Caco-2 (cell line): ENCODE measurements around the gene DIPK2A. TPM values are rescaled to one million over a fixed set of nuclear protein-coding genes. Genes with fewer than 3 reads are reported as not detected.

Experiments used
- BruUV-seq: library from RNA; stranded (reverse); fragments of 400-500 nt; replicated peaks from 2 replicates; lab custom pipeline; 2021; lab: Mats Ljungman, UMichigan
- CTCF ChIA-PET: fragments of 300-600 bp; sonication (Branson Sonifier 250); formaldehyde crosslinking; loops from one replicate; lab custom pipeline; 2022; ENCODE audit warnings: antibody characterized with exemption; lab: Charles Lee
- POLR2A ChIA-PET: fragments of 300-600 bp; sonication (Branson Sonifier 250); formaldehyde crosslinking; loops from one replicate; lab custom pipeline; 2022; ENCODE audit warnings: antibody characterized with exemption; lab: Charles Lee
- DNase-seq, 2 experiments: peaks; one replicate each; pipeline versions ENCODE4 v3.0.0 to v3.0.0-alpha.2; 2020 to 2022
- H3K27me3 ChIP-seq: replicated peaks from 2 replicates; pipeline ENCODE4 v1.6.0; 2011; ENCODE audit warnings: low read length; ENCODE audit not compliant: control insufficient read depth, insufficient read depth
- H3K36me3 ChIP-seq: 2 replicates; pipeline ENCODE4 v1.5.1; 2011; ENCODE audit warnings: low read length; ENCODE audit not compliant: control insufficient read depth, insufficient read depth
- H3K4me1 ChIP-seq: fragments of 250-450 bp; sonication (Bioruptor Pico); 2 replicates; pipeline ENCODE4 v1.5.1; 2020; ENCODE audit warnings: mild to moderate bottlenecking
- H3K4me3 ChIP-seq: 2 replicates; pipeline ENCODE4 v1.5.1; 2011; ENCODE audit warnings: low read depth, mild to moderate bottlenecking, control low read depth, low read length
- H3K9me3 ChIP-seq: fragments of 250-450 bp; sonication (Bioruptor Pico); 2 replicates; pipeline ENCODE4 v1.5.1; 2020; ENCODE audit warnings: mild to moderate bottlenecking, moderate library complexity
- H3K27ac Mint-ChIP-seq: one replicate; pipeline ENCODE4 v1.8.0; 2022; ENCODE audit warnings: mixed read lengths; ENCODE audit not compliant: unreplicated experiment
- H3K27me3 Mint-ChIP-seq: one replicate; pipeline ENCODE4 v1.8.0; 2022; ENCODE audit warnings: mixed read lengths; ENCODE audit not compliant: insufficient read depth, unreplicated experiment
- H3K36me3 Mint-ChIP-seq: one replicate; pipeline ENCODE4 v1.8.0; 2022; ENCODE audit warnings: mild to moderate bottlenecking, mixed read lengths; ENCODE audit not compliant: insufficient read depth, unreplicated experiment
- H3K4me1 Mint-ChIP-seq: one replicate; pipeline ENCODE4 v1.8.0; 2022; ENCODE audit warnings: low read depth, mixed read lengths; ENCODE audit not compliant: unreplicated experiment
- H3K4me3 Mint-ChIP-seq: one replicate; pipeline ENCODE4 v1.8.0; 2022; ENCODE audit warnings: mild to moderate bottlenecking, moderate library complexity, mixed read lengths; ENCODE audit not compliant: unreplicated experiment
- H3K9me3 Mint-ChIP-seq: one replicate; pipeline ENCODE4 v1.8.0; 2022; ENCODE audit warnings: mixed read lengths; ENCODE audit not compliant: unreplicated experiment
- intact Hi-C: fragments of 100-400 bp; cut with micrococcal nuclease; formaldehyde crosslinking; loops from one replicate; pipeline ENCODE4 v1.10.0; 2022; ENCODE audit not compliant: unreplicated experiment
- total RNA-seq: library from RNA; stranded (reverse); gene quantifications from 2 replicates; pipeline ENCODE4 v1.2.3, GENCODE V29; 2022
- TF ChIP-seq, protein P1 (sequence below), 2 experiments: fragments of 200-600 bp in 1 of 2; IDR thresholded peaks; 1 replicate in 1 of 2; 2 replicates in 1 of 2; pipeline versions ENCODE4 v1.5.1 to v1.8.0; 2011 to 2022; ENCODE audit warnings: antibody characterized with exemption in 1 of 2, control low read depth in 1 of 2, inconsistent platforms in 1 of 2, low read depth in 1 of 2, low read length in 1 of 2, mild to moderate bottlenecking in 1 of 2, moderate library complexity in 1 of 2; ENCODE audit not compliant: insufficient read depth in 1 of 2, severe bottlenecking in 1 of 2, unreplicated experiment in 1 of 2

DIPK2A gene
- total RNA-seq, 1 experiment from 2014 or later, result 29.0 TPM

DNA sequence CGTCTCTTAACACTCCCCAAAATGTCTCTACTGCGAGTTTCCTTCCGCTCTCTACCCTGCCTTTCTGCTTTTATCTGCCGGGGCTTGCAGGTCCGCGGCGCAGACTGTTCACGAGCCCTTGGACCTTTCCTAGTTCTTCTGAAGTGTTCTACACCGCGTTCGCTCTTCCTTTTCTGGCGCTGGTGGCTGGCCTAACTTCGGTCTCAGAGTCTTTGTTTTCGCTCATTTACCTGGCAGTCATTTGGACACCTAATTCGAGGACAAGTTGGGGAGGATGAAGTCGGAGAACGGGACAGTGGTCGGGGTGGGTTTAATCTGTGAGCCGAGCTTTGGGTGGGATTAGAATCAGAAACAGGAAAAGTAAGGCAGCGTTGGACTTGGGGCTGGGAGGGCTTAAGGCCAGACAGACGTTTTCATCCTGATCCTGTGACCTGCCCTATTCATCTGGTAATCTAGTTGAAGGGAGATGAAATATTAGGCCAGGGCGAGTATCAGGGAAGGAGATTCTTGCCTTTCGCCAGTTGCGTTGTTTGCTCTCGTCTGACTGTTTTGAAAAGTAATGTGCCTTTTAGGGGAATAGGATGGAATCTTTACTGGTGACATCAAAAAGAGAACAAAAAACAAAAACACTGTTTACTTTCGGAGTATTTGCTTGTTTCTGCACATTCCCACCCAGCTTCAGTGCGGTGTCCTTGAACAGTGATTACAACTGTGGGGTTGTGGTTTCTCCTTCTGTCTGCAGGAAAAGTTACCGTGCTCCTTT, 1.8 kb downstream of the DIPK2A start:
- H3K27ac Mint-ChIP-seq, result peak overlapping the region; percentile 75
- peaks cover 11% of the 10 kb centered on the region for H3K36me3 Mint-ChIP-seq
- peaks cover 26% of the 10 kb centered on the region for H3K4me1 ChIP-seq
- H3K27me3 Mint-ChIP-seq, result no peaks in the 10 kb centered on the region
- no peaks in the 10 kb centered on the region for H3K27me3 ChIP-seq
- H3K4me1 Mint-ChIP-seq, result peaks cover 7% of the 10 kb centered on the region
- TSS peak; percentile 56 for BruUV-seq
- no peaks in the 10 kb centered on the region for H3K9me3 ChIP-seq
- intact Hi-C loops, result loop anchor here (1.0 to 10.0 kb wide), 8 partner anchors 324 to 881 kb away; no protein-coding TSS in a partner anchor
- POLR2A ChIA-PET, result interaction anchor here (0.5 kb wide), 1 partner anchor 202 kb away, joined by 8 read pairs; no protein-coding TSS in a partner anchor
- TF ChIP-seq, protein P1, sequence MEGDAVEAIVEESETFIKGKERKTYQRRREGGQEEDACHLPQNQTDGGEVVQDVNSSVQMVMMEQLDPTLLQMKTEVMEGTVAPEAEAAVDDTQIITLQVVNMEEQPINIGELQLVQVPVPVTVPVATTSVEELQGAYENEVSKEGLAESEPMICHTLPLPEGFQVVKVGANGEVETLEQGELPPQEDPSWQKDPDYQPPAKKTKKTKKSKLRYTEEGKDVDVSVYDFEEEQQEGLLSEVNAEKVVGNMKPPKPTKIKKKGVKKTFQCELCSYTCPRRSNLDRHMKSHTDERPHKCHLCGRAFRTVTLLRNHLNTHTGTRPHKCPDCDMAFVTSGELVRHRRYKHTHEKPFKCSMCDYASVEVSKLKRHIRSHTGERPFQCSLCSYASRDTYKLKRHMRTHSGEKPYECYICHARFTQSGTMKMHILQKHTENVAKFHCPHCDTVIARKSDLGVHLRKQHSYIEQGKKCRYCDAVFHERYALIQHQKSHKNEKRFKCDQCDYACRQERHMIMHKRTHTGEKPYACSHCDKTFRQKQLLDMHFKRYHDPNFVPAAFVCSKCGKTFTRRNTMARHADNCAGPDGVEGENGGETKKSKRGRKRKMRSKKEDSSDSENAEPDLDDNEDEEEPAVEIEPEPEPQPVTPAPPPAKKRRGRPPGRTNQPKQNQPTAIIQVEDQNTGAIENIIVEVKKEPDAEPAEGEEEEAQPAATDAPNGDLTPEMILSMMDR (IDR thresholded peaks at IDR 0.05; ENCODE audit: insufficient read depth in 1 of 2, low read depth in 1 of 2, low read length in 1 of 2, severe bottlenecking in 1 of 2, unreplicated experiment in 1 of 2), result peak; percentile 11 to 36
- H3K9me3 Mint-ChIP-seq, result no peaks in the 10 kb centered on the region
- CTCF ChIA-PET, result no interaction called here
- DNase-seq, result peak in 1 of 2 experiments; percentile 67
- H3K36me3 ChIP-seq, result no peaks in the 10 kb centered on the region
- H3K4me3 ChIP-seq, result peak overlapping the region; percentile 96
- H3K4me3 Mint-ChIP-seq, result peak overlapping the region; percentile 89

DNA sequence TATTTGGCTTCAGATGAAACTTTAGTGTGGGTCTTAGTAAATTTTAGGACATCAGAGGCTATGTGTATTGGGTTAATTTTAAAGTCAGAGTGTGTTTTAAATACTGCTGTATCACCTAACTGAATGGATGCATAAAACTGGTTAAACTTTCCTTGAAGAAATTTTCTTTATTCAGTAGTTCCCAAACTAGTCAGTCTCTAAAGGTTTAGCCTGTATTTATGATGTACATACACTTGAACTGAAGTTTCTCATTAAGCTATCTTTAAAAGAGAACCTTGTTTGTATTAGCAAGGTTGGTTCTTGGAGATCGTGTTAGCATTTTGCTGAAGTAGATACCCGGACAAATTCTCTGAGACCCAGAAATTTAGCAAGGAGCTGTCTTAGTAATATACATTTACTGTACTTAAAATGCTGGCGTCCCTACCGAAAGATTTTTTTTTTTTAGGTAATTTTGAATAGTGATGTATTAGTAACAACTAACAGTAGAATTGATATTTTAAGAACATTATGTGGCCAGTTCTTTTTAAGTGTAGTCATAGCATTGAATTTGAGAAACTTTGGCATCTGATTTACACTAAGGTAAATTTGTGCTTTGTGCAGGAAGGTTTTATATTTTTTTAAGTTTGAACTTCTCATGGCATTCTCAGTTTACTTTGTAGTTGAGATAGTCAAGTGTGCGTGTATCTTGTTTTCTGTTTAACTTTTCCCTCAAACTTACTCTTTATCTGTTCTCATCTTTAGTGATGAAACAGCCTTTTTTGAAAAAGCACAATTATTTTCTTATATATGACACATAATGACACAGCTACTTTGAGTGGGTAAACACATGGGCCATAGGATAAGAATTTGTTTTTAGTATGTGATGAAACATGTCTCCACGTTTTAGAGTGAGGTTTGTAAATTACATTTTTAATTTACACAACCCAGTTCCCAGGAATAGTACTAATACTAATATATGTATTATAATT, 2.9 kb downstream of the DIPK2A start:
- no TSS peak for BruUV-seq
- Mint-ChIP-seq H3K27ac (peak overlapping the region; percentile 75), H3K9me3 (no peaks in the 10 kb centered on the region), H3K4me1 (peaks cover 7% of the 10 kb centered on the region), H3K36me3 (peaks cover 11% of the 10 kb centered on the region), H3K27me3 (no peaks in the 10 kb centered on the region), H3K4me3 (peak overlapping the region; percentile 89)
- ChIA-PET POLR2A (interaction anchor here (0.5 kb wide), 1 partner anchor 201 kb away, joined by 8 read pairs; no protein-coding TSS in a partner anchor), CTCF (no interaction called here)
- no peak for DNase-seq
- intact Hi-C loops, result loop anchor here (5.0 to 10.0 kb wide), 6 partner anchors 323 to 880 kb away; no protein-coding TSS in a partner anchor
- peak overlapping the region; percentile 96 for H3K4me3 ChIP-seq
- H3K9me3 ChIP-seq, result no peaks in the 10 kb centered on the region
- peaks cover 33% of the 10 kb centered on the region for H3K4me1 ChIP-seq
- TF ChIP-seq, protein P1 (IDR thresholded peaks at IDR 0.05; ENCODE audit: insufficient read depth in 1 of 2, low read depth in 1 of 2, low read length in 1 of 2, severe bottlenecking in 1 of 2, unreplicated experiment in 1 of 2), result no peak
- no peaks in the 10 kb centered on the region for H3K36me3 ChIP-seq
- no peaks in the 10 kb centered on the region for H3K27me3 ChIP-seq
